GM12878 (cell line): Measurements from ENCODE around the gene VGLL4. TPM values are rescaled to one million over a fixed set of nuclear protein-coding genes. Genes with fewer than 3 reads are reported as not detected.

ENCODE experiments used
- ATAC-seq: fragments of 200-7000 bp; cut with Tn5 transposase; 3 replicates; pipeline ENCODE4 v1.9.1; 2020; ENCODE audit warnings: mild to moderate bottlenecking, moderate library complexity
- BruUV-seq: library from RNA; stranded (reverse); fragments of 400-500 nt; replicated peaks from 2 replicates; lab custom pipeline; 2021; lab: Mats Ljungman, UMichigan
- CTCF ChIA-PET: fragments of 300-600 bp; sonication (Branson Sonifier 250); formaldehyde crosslinking; extraction: SDS; loops from one replicate; lab custom pipeline; 2021; ENCODE audit warnings: inconsistent platforms; lab: Yijun Ruan, JAX
- POLR2A ChIA-PET: fragments of 350-600 bp; formaldehyde crosslinking; extraction: SDS; loops from one replicate; lab custom pipeline; 2021; ENCODE audit warnings: inconsistent platforms; lab: Charles Lee
- RAD21 ChIA-PET: fragments of 300-600 bp; sonication (Branson Sonifier 250); formaldehyde crosslinking; loops from one replicate; lab custom pipeline; 2023; ENCODE audit warnings: antibody characterized with exemption; ENCODE audit not compliant: unreplicated experiment; lab: Charles Lee
- SMC1A ChIA-PET: fragments of 300-600 bp; sonication (Branson Sonifier 250); formaldehyde crosslinking; loops from one replicate; lab custom pipeline; 2023; ENCODE audit not compliant: unreplicated experiment, uncharacterized antibody; lab: Charles Lee
- DNase-seq: peaks from one replicate; pipeline ENCODE4 v3.0.0-alpha.2; 2011; ENCODE audit warnings: low read depth, low spot score
- FAIRE-seq: peaks from 3 replicates; lab custom pipeline; 2011; peaks lifted over from hg19 to GRCh38; lab: Jason Lieb, UNC
- H2AFZ ChIP-seq: 2 replicates; pipeline ENCODE4 v1.6.0; 2011; ENCODE audit warnings: low read depth, low read length, control low read depth; ENCODE audit not compliant: control insufficient read depth
- H3K27ac ChIP-seq: 2 replicates; pipeline ENCODE4 v1.5.1; 2011; ENCODE audit warnings: control low read depth; ENCODE audit not compliant: control insufficient read depth, insufficient read depth
- H3K27me3 ChIP-seq, 2 experiments: replicated peaks in 1 of 2; 2 replicates each; pipeline versions ENCODE4 v1.6.0 to v1.6.1; 2011; ENCODE audit warnings: low read length in 1 of 2; ENCODE audit not compliant: control insufficient read depth in 2 of 2, insufficient read depth in 2 of 2
- H3K36me3 ChIP-seq, 2 experiments: 2 replicates each; pipeline ENCODE4 v1.5.1; 2011; ENCODE audit warnings: low read length in 1 of 2; ENCODE audit not compliant: control insufficient read depth in 2 of 2, insufficient read depth in 2 of 2
- H3K4me1 ChIP-seq: 2 replicates; pipeline ENCODE4 v1.6.1; 2011; ENCODE audit warnings: mild to moderate bottlenecking, low read length, moderate library complexity, mixed read lengths; ENCODE audit not compliant: control insufficient read depth, insufficient read depth
- H3K4me2 ChIP-seq: 2 replicates; pipeline ENCODE4 v1.6.0; 2011; ENCODE audit warnings: control low read depth; ENCODE audit not compliant: control insufficient read depth, insufficient read depth
- H3K4me3 ChIP-seq: fragments of 200-600 bp; sonication (generic); 2 replicates; pipeline ENCODE4 v1.5.1; 2016
- H3K79me2 ChIP-seq: 2 replicates; pipeline ENCODE4 v1.6.0; 2011; ENCODE audit warnings: low read length; ENCODE audit not compliant: control insufficient read depth, insufficient read depth
- H3K9ac ChIP-seq: 2 replicates; pipeline ENCODE4 v1.8.0; 2011; ENCODE audit warnings: low read length, control low read depth, mixed read lengths; ENCODE audit not compliant: control insufficient read depth, insufficient read depth
- H3K9me3 ChIP-seq: replicated peaks from 3 replicates; pipeline ENCODE4 v1.5.1; 2011; ENCODE audit warnings: mild to moderate bottlenecking, low read length; ENCODE audit not compliant: control insufficient read depth, insufficient read depth
- H4K20me1 ChIP-seq: 2 replicates; pipeline ENCODE4 v1.6.0; 2011; ENCODE audit not compliant: control insufficient read depth, insufficient read depth
- DPF2 ChIP-seq: fragments of 450-650 bp; IDR thresholded peaks from 2 replicates; pipeline ENCODE4 v1.6.1; 2017; ENCODE audit warnings: mild to moderate bottlenecking
- IRF4 ChIP-seq: IDR thresholded peaks from 2 replicates; pipeline ENCODE4 v1.6.1; 2011; ENCODE audit warnings: low read depth, low read length
- JUND ChIP-seq: IDR thresholded peaks from 2 replicates; pipeline ENCODE4 v1.6.1; 2012; ENCODE audit warnings: low read depth, mild to moderate bottlenecking, low read length, improper control_type of control experiment, moderate library complexity
- MEF2B ChIP-seq: fragments of 450-650 bp; IDR thresholded peaks from 2 replicates; pipeline ENCODE4 v1.6.1; 2018; ENCODE audit warnings: mild to moderate bottlenecking, moderate library complexity; ENCODE audit not compliant: partially characterized antibody, poor library complexity, severe bottlenecking
- SIN3A ChIP-seq: IDR thresholded peaks from 2 replicates; pipeline ENCODE4 v1.6.1; 2012; ENCODE audit warnings: low read depth, low read length, improper control_type of control experiment
- SREBF1 ChIP-seq: IDR thresholded peaks from 2 replicates; pipeline ENCODE4 v1.6.1; 2012; ENCODE audit warnings: mild to moderate bottlenecking, low read length
- YY1 ChIP-seq: IDR thresholded peaks from 2 replicates; pipeline ENCODE4 v1.6.1; 2011; ENCODE audit warnings: low read depth, mild to moderate bottlenecking, low read length
- WGBS: methylation state at CpG from one replicate; pipeline ENCODE4 v1.1.6; 2016; ENCODE audit warnings: low lambda C conversion rate; ENCODE audit not compliant: insufficient replicate concordance, insufficient coverage; ENCODE audit errors: missing lambda C conversion rate; 5-methylcytosine and 5-hydroxymethylcytosine counted together
- in situ Hi-C: fragments of 300-500 bp; cut with MboI; formaldehyde crosslinking; loops from 9 replicates; pipeline ENCODE4 v1.14.3; 2018; ENCODE audit warnings: mixed read lengths
- intact Hi-C: fragments of 100-400 bp; cut with micrococcal nuclease; formaldehyde crosslinking; loops from one replicate; pipeline ENCODE4 v1.14.2; 2022; ENCODE audit not compliant: unreplicated experiment
- polyA plus RNA-seq, 11 experiments: library from polyadenylated mRNA; depleted of rRNA in 4 of 11; unstranded in 6 of 11; stranded (reverse) in 5 of 11; fragments of >200 nt; fragmentation: Nextera tagmentation in 4 of 11; fragmentation: Illumina TruSeq in 1 of 11; extraction: Ambion mirVana in 4 of 11; extraction: Trizol in 1 of 11; gene quantifications; 1 replicate in 1 of 11; 2 replicates in 10 of 11; pipeline versions ENCODE4 v1.2.1 to v1.2.3, GENCODE V29; 2011 to 2016; ENCODE audit warnings: inconsistent platforms in 2 of 11, missing spikeins in 2 of 11, low read depth in 1 of 11
- total RNA-seq, 4 experiments: library from RNA; depleted of rRNA in 3 of 4; stranded (reverse); fragments of >200 nt in 3 of 4; fragmentation: Illumina TruSeq in 1 of 4; extraction: Trizol in 1 of 4; gene quantifications; 2 replicates each; pipeline versions ENCODE4 v1.2.1 to v1.2.3, GENCODE V29; 2013 to 2021
- TF ChIP-seq, protein P1 (sequence below): fragments of 450-650 bp; IDR thresholded peaks from 2 replicates; pipeline ENCODE4 v1.6.1; 2016; ENCODE audit warnings: mild to moderate bottlenecking
- TF ChIP-seq, protein P2 (sequence below): IDR thresholded peaks from 2 replicates; pipeline ENCODE4 v1.6.1; 2012; ENCODE audit warnings: low read depth, low read length, improper control_type of control experiment
- TF ChIP-seq, protein P3 (sequence below): fragments of 450-650 bp; formaldehyde crosslinking; IDR thresholded peaks from 2 replicates; pipeline ENCODE4 v1.5.0; 2022; ENCODE audit warnings: mild to moderate bottlenecking, missing genetic modification characterization

VGLL4 gene
- total and polyA plus RNA-seq, 10 of the 15 experiments (the other 5 are each of a cell fraction or from before 2014, with no cell fraction given): 0.44 to 38.1 (median 16.1) TPM

DNA sequence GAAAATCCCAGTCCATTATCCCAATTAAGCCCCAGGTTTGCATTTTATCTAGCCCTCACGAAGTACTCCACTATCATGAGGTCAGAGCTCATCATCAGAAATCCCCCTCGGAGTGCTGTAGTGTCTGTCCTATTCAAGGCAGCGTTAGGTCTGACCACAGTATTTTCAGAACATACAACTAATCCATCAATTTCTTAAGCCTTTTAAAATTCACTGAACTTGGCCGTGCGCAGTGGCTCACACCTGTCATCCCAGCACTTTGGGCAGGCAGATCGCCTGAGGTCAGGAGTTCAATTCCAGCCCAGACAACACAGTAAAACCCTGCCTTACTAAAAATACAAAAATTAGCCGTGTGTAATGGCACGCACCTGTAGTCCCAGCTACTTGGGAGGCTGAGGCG is 11.9 kb downstream of the VGLL4 start:
- Histone ChIP-seq H3K4me1 (peaks cover 3% of the 10 kb centered on the region; the same call in 1 of the 2 replicates), H2AFZ (no peak overlapping the region), H4K20me1 (peaks cover 12% of the 10 kb centered on the region; the same call in 1 of the 2 replicates), H3K4me3 (no peak overlapping the region), H3K9ac (no peak overlapping the region), H3K4me2 (no peak overlapping the region), H3K79me2 (peaks cover 90% of the 10 kb centered on the region), H3K36me3 (peaks cover 0 to 4% of the 10 kb centered on the region in 2 experiments; a peak in 1 of 4 replicates), H3K9me3 (no peaks in the 10 kb centered on the region; the same call in 2 of the 3 replicates), H3K27me3 (no peaks in the 10 kb centered on the region), H3K27ac (no peak overlapping the region)
- no TSS peak for BruUV-seq
- 91% methylated on average over 9 of the region's 9 CpGs for WGBS
- CTCF ChIA-PET: interaction anchor here (0.5 to 1.5 kb wide), 2 partner anchors 9 to 31 kb away, joined by 3 to 5 read pairs; no protein-coding TSS in a partner anchor
- SMC1A ChIA-PET: interaction anchor here (1.3 to 2.5 kb wide), 4 partner anchors 9 to 28 kb away, joined by 4 to 9 read pairs (median 6); partner anchors contain the start of gene VGLL4
- FAIRE-seq: no peak
- POLR2A ChIA-PET: interaction anchor here (0.5 to 0.6 kb wide), 2 partner anchors 11 to 357 kb away, joined by 3 read pairs; no protein-coding TSS in a partner anchor
- intact Hi-C loops: no loop called here
- no peak for TF ChIP-seq IRF4
- no peak for TF ChIP-seq YY1
- TF ChIP-seq, protein P1, sequence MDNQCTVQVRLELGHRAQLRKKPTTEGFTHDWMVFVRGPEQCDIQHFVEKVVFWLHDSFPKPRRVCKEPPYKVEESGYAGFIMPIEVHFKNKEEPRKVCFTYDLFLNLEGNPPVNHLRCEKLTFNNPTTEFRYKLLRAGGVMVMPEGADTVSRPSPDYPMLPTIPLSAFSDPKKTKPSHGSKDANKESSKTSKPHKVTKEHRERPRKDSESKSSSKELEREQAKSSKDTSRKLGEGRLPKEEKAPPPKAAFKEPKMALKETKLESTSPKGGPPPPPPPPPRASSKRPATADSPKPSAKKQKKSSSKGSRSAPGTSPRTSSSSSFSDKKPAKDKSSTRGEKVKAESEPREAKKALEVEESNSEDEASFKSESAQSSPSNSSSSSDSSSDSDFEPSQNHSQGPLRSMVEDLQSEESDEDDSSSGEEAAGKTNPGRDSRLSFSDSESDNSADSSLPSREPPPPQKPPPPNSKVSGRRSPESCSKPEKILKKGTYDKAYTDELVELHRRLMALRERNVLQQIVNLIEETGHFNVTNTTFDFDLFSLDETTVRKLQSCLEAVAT: 0 out of 2 replicates have a peak, but pooled peaks have one; percentile 19
- in situ Hi-C loops: no loop called here
- RAD21 ChIA-PET: no interaction called here
- no peak for DNase-seq
- ATAC-seq: 0 out of 3 replicates have a peak, but pooled peaks have one; percentile 28

DNA sequence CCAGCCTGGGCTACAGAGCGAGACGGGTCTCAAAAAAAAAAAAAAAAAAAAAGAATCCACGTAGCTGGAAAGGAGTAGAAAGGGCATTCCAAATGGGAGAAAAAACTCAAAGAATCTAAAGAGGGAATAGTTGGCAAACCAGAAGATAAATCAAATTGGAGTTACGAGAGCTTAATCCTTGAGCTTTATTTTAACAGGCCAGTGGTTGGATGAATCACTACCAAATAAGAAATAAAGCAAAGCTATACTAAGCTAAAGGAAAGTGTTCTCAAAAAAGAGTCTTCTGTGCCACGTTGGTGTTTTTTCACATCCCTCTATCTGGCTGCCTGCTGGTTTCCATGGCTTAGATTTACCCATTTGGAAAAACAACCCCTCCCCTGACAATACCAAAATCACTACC is 14.0 kb downstream of the VGLL4 start:
- no peak overlapping the region for H3K4me3 ChIP-seq
- H4K20me1 ChIP-seq: peaks cover 8% of the 10 kb centered on the region; the same call in 1 of the 2 replicates
- H3K9me3 ChIP-seq: no peaks in the 10 kb centered on the region; the same call in 2 of the 3 replicates
- no peak overlapping the region for H3K4me2 ChIP-seq
- ATAC-seq (no peak), FAIRE-seq (no peak), DNase-seq (no peak)
- no peaks in the 10 kb centered on the region for H3K27me3 ChIP-seq
- no peak overlapping the region for H3K27ac ChIP-seq
- WGBS: 66% methylated on average over 3 of the region's 5 CpGs
- POLR2A ChIA-PET: interaction anchor here (0.7 to 1.1 kb wide), 3 partner anchors 9 to 1390 kb away, joined by 4 to 6 read pairs (median 5); no protein-coding TSS in a partner anchor
- RAD21 ChIA-PET: interaction anchor here (1.7 kb wide), 1 partner anchor 20 kb away, joined by 4 read pairs; no protein-coding TSS in a partner anchor
- peaks cover 88% of the 10 kb centered on the region for H3K79me2 ChIP-seq
- in situ Hi-C loops (no loop called here), intact Hi-C loops (no loop called here)
- CTCF ChIA-PET: interaction anchor here (0.6 to 2.1 kb wide), 2 partner anchors 8 to 9 kb away, joined by 3 to 6 read pairs; no protein-coding TSS in a partner anchor
- no peaks in the 10 kb centered on the region for H3K36me3 ChIP-seq
- SMC1A ChIA-PET: interaction anchor here (1.1 kb wide), 1 partner anchor 14 kb away, joined by 3 read pairs; the partner anchor contains the start of gene VGLL4
- no TSS peak for BruUV-seq
- H3K4me1 ChIP-seq: peaks cover 17% of the 10 kb centered on the region
- H3K9ac ChIP-seq: no peak overlapping the region
- H2AFZ ChIP-seq: no peak overlapping the region
- no peak for TF ChIP-seq MEF2B
- TF ChIP-seq SIN3A: no peak
- TF ChIP-seq, protein P2, sequence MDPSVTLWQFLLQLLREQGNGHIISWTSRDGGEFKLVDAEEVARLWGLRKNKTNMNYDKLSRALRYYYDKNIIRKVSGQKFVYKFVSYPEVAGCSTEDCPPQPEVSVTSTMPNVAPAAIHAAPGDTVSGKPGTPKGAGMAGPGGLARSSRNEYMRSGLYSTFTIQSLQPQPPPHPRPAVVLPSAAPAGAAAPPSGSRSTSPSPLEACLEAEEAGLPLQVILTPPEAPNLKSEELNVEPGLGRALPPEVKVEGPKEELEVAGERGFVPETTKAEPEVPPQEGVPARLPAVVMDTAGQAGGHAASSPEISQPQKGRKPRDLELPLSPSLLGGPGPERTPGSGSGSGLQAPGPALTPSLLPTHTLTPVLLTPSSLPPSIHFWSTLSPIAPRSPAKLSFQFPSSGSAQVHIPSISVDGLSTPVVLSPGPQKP: no peak
- TF ChIP-seq SREBF1: no peak
- no peak for TF ChIP-seq JUND
- TF ChIP-seq, protein P3, sequence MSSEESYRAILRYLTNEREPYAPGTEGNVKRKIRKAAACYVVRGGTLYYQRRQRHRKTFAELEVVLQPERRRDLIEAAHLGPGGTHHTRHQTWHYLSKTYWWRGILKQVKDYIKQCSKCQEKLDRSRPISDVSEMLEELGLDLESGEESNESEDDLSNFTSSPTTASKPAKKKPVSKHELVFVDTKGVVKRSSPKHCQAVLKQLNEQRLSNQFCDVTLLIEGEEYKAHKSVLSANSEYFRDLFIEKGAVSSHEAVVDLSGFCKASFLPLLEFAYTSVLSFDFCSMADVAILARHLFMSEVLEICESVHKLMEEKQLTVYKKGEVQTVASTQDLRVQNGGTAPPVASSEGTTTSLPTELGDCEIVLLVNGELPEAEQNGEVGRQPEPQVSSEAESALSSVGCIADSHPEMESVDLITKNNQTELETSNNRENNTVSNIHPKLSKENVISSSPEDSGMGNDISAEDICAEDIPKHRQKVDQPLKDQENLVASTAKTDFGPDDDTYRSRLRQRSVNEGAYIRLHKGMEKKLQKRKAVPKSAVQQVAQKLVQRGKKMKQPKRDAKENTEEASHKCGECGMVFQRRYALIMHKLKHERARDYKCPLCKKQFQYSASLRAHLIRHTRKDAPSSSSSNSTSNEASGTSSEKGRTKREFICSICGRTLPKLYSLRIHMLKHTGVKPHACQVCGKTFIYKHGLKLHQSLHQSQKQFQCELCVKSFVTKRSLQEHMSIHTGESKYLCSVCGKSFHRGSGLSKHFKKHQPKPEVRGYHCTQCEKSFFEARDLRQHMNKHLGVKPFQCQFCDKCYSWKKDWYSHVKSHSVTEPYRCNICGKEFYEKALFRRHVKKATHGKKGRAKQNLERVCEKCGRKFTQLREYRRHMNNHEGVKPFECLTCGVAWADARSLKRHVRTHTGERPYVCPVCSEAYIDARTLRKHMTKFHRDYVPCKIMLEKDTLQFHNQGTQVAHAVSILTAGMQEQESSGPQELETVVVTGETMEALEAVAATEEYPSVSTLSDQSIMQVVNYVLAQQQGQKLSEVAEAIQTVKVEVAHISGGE: no peak
- TF ChIP-seq DPF2: no peak
